Neural cell (in vitro differentiated cells): ENCODE results near the gene TBPL1. TPM values are rescaled to one million over a fixed set of nuclear protein-coding genes. Genes with fewer than 3 reads are reported as not detected.

Experiments used
- H2AFZ ChIP-seq: fragments of 200-600, 300-800 bp; sonication (generic), shearing (Covaris generic); 2 replicates; pipeline ENCODE4 v1.6.0; 2014; ENCODE audit warnings: low read depth, mild to moderate bottlenecking, antibody characterized with exemption, low read length, moderate library complexity
- H3F3A ChIP-seq: fragments of 200-600 bp; shearing (Covaris generic); 2 replicates; pipeline ENCODE4 v1.6.1; 2016; ENCODE audit warnings: mild to moderate bottlenecking, moderate library complexity, mixed read lengths, antibody characterized with exemption, low read length; ENCODE audit not compliant: insufficient read depth, poor library complexity, severe bottlenecking
- H3K27ac ChIP-seq: fragments of 200-600, 300-800 bp; sonication (generic), shearing (Covaris generic); 2 replicates; pipeline ENCODE4 v1.5.1; 2014; ENCODE audit warnings: mild to moderate bottlenecking, low read length, moderate library complexity
- H3K27me3 ChIP-seq: fragments of 300-800, 200-600 bp; sonication (generic), shearing (Covaris generic); 2 replicates; pipeline ENCODE4 v1.6.0; 2014; ENCODE audit warnings: mild to moderate bottlenecking, low read depth, low read length, moderate library complexity; ENCODE audit not compliant: insufficient read depth
- H3K36me3 ChIP-seq: fragments of 300-800, 200-600 bp; sonication (generic), shearing (Covaris generic); 2 replicates; pipeline ENCODE4 v1.5.1; 2014; ENCODE audit warnings: mild to moderate bottlenecking, antibody characterized with exemption, low read length, moderate library complexity; ENCODE audit not compliant: insufficient read depth
- H3K4me2 ChIP-seq: fragments of 300-800, 200-600 bp; sonication (generic), shearing (Covaris generic); 2 replicates; pipeline ENCODE4 v1.6.0; 2014; ENCODE audit warnings: mild to moderate bottlenecking, low read length
- H3K4me3 ChIP-seq: fragments of 300-800, 200-600 bp; sonication (generic), shearing (Covaris generic); 2 replicates; pipeline ENCODE4 v1.5.1; 2014; ENCODE audit warnings: mild to moderate bottlenecking, low read length, moderate library complexity
- H3K79me2 ChIP-seq: fragments of 200-600 bp; shearing (Covaris generic); replicated peaks from 2 replicates; pipeline ENCODE4 v1.6.0; 2014; ENCODE audit warnings: mild to moderate bottlenecking, low read length, moderate library complexity; ENCODE audit not compliant: insufficient read depth
- H3K9ac ChIP-seq: fragments of 300-800, 200-600 bp; sonication (generic), shearing (Covaris generic); 2 replicates; pipeline ENCODE4 v1.6.1; 2016; ENCODE audit warnings: mild to moderate bottlenecking, low read length, mixed read lengths
- H3K9me2 ChIP-seq: fragments of 200-600 bp; shearing (Covaris generic); 2 replicates; pipeline ENCODE4 v1.6.1; 2016; ENCODE audit warnings: mild to moderate bottlenecking, low read length, mixed read lengths; ENCODE audit not compliant: insufficient read depth
- H3K9me3 ChIP-seq: fragments of 200-600, 300-800 bp; sonication (generic), shearing (Covaris generic); 2 replicates; pipeline ENCODE4 v1.6.1; 2016; ENCODE audit warnings: mild to moderate bottlenecking, mixed run types, low read length, moderate library complexity, mixed read lengths
- H4K20me1 ChIP-seq: fragments of 200-600 bp; shearing (Covaris generic); 2 replicates; pipeline ENCODE4 v1.6.1; 2016; ENCODE audit warnings: mild to moderate bottlenecking, mixed run types; ENCODE audit not compliant: insufficient read depth
- EP300 ChIP-seq: fragments of 450-650 bp; conservative IDR thresholded peaks from 2 replicates; pipeline ENCODE4 v1.6.1; 2014; ENCODE audit warnings: antibody characterized with exemption, mild to moderate bottlenecking, moderate library complexity; ENCODE audit not compliant: poor library complexity, severe bottlenecking
- EZH2 ChIP-seq: fragments of 200-600, 300-800 bp; shearing (Covaris generic), sonication (generic); IDR thresholded peaks from 2 replicates; pipeline ENCODE4 v1.6.1; 2014; ENCODE audit warnings: antibody characterized with exemption, low read length, borderline replicate concordance, mild to moderate bottlenecking; ENCODE audit not compliant: insufficient read depth, poor library complexity, severe bottlenecking
- MXI1 ChIP-seq: fragments of 450-650 bp; conservative IDR thresholded peaks from 2 replicates; pipeline ENCODE4 v1.6.1; 2014; ENCODE audit warnings: antibody characterized with exemption, mild to moderate bottlenecking; ENCODE audit not compliant: poor library complexity, severe bottlenecking
- POLR2AphosphoS5 ChIP-seq: IDR thresholded peaks from 2 replicates; pipeline ENCODE4 v1.6.1; 2012
- RAD21 ChIP-seq: fragments of 450-650 bp; conservative IDR thresholded peaks from 2 replicates; pipeline ENCODE4 v1.6.1; 2014; ENCODE audit warnings: antibody characterized with exemption, mild to moderate bottlenecking, moderate library complexity
- SMC3 ChIP-seq: fragments of 450-650 bp; conservative IDR thresholded peaks from 2 replicates; pipeline ENCODE4 v1.6.1; 2014; ENCODE audit warnings: antibody characterized with exemption, mild to moderate bottlenecking, moderate library complexity; ENCODE audit not compliant: poor library complexity
- TAF1 ChIP-seq: IDR thresholded peaks from 2 replicates; pipeline ENCODE4 v1.6.1; 2012; ENCODE audit warnings: low read depth
- polyA plus RNA-seq: library from polyadenylated mRNA; depleted of rRNA; stranded (reverse); fragments of >200 nt; gene quantifications from 2 replicates; pipeline ENCODE4 v1.2.3, GENCODE V29; 2014
- TF ChIP-seq, protein P1 (sequence below): IDR thresholded peaks from 2 replicates; pipeline ENCODE4 v1.6.1; 2012; ENCODE audit warnings: borderline replicate concordance
- TF ChIP-seq, protein P2 (sequence below): fragments of 450-650 bp; IDR thresholded peaks from 2 replicates; pipeline ENCODE4 v1.5.1; 2014; ENCODE audit warnings: antibody characterized with exemption, mild to moderate bottlenecking, moderate library complexity; ENCODE audit not compliant: poor library complexity, severe bottlenecking

The TBPL1 gene
- polyA plus RNA-seq, 1 donor from 2014 or later: 110 TPM

DNA sequence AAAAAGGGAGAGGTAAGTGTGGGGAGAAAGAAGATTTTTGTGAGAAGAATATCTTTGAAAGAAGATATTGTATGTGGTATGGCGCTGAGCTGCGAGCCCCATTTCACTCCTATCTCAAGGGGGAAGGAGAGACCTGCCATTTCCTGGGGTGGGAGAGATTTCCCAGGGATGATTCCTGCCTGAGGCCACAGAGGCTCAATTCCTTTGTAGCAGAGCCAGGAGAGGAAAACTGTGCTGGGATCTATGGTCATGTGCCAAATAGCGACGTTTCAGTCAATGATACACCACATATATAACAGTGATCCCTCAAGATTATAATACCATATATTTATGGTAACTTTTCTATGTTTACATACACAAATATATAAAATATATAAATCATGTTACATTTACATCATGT is 35.2 kb upstream of the TBPL1 start:
- no peak overlapping the region for H3K9ac ChIP-seq
- H3K36me3 ChIP-seq: no peaks in the 10 kb centered on the region
- no peaks in the 10 kb centered on the region for H3K9me3 ChIP-seq
- no peak overlapping the region for H3K27ac ChIP-seq
- no peaks in the 10 kb centered on the region for H3K9me2 ChIP-seq
- no peaks in the 10 kb centered on the region for H3K27me3 ChIP-seq
- H3K4me3 ChIP-seq: no peak overlapping the region
- no peaks in the 10 kb centered on the region for H3K79me2 ChIP-seq
- TF ChIP-seq SMC3: no peak
- TF ChIP-seq, protein P1, sequence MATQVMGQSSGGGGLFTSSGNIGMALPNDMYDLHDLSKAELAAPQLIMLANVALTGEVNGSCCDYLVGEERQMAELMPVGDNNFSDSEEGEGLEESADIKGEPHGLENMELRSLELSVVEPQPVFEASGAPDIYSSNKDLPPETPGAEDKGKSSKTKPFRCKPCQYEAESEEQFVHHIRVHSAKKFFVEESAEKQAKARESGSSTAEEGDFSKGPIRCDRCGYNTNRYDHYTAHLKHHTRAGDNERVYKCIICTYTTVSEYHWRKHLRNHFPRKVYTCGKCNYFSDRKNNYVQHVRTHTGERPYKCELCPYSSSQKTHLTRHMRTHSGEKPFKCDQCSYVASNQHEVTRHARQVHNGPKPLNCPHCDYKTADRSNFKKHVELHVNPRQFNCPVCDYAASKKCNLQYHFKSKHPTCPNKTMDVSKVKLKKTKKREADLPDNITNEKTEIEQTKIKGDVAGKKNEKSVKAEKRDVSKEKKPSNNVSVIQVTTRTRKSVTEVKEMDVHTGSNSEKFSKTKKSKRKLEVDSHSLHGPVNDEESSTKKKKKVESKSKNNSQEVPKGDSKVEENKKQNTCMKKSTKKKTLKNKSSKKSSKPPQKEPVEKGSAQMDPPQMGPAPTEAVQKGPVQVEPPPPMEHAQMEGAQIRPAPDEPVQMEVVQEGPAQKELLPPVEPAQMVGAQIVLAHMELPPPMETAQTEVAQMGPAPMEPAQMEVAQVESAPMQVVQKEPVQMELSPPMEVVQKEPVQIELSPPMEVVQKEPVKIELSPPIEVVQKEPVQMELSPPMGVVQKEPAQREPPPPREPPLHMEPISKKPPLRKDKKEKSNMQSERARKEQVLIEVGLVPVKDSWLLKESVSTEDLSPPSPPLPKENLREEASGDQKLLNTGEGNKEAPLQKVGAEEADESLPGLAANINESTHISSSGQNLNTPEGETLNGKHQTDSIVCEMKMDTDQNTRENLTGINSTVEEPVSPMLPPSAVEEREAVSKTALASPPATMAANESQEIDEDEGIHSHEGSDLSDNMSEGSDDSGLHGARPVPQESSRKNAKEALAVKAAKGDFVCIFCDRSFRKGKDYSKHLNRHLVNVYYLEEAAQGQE: no peak
- H3K4me2 ChIP-seq: no peak overlapping the region
- H4K20me1 ChIP-seq: no peaks in the 10 kb centered on the region
- no peak overlapping the region for H2AFZ ChIP-seq
- no peaks in the 10 kb centered on the region for H3F3A ChIP-seq

DNA sequence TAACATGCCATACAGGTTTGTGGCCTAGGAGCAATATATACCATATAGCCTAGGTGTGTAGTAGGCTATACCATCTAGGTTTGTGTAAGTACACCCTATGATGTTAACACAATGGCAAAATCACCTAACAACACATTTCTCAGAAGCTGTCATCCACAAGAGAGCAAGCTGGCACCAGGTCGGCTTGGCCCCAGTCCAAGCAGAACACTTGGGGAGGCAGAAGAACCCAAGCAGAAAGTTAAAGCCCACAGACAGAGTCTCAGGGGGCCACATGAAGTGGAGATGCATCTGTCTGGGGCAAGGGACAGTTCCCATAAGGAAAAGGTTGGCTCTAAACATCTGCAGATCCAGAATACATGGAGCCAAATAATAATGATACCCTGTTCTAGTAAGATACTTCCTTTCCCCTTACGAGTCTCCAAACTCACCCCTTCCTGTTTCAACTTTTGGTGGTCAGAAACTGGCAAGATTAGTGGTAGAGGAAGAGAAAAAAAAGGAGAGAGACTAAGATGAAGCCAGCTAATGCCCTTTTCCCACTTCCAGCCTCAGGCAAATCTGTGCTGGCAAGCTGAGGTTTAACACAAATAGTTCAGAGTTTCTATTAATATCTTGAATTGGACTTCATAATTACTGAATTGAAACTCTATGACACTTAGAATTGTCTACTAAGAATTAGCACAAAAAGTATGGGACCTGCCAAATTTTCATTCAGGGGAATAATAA is 34.7 kb upstream of the TBPL1 start:
- Histone ChIP-seq H3F3A (no peaks in the 10 kb centered on the region), H3K27me3 (no peaks in the 10 kb centered on the region), H3K79me2 (no peaks in the 10 kb centered on the region), H3K9me2 (no peaks in the 10 kb centered on the region), H3K27ac (no peak overlapping the region), H4K20me1 (no peaks in the 10 kb centered on the region), H3K36me3 (no peaks in the 10 kb centered on the region), H3K9ac (no peak overlapping the region), H2AFZ (no peak overlapping the region), H3K4me3 (no peak overlapping the region), H3K4me2 (no peak overlapping the region), H3K9me3 (no peaks in the 10 kb centered on the region)
- no peak for TF ChIP-seq EP300

DNA sequence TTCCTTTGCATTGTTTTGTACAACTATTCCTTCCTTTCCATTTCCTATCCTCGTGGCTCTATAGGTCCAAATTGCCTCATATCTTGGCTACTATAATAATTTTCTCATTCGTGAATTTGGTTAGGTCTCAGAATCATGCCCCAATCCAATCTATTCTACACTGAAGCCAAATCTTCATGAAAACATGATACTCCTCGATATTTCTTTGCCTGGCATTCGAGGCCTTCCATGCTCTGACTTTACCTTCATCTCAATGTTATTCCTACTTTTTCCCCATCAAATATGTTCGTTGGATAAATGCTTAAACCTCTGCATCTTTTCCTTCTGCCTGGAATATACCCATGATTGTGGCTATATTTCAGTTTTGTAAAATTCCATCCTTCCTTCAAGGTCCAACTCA is 33.7 kb upstream of the TBPL1 start:
- H3K9me3 ChIP-seq: no peaks in the 10 kb centered on the region
- H3K9ac ChIP-seq: no peak overlapping the region
- no peaks in the 10 kb centered on the region for H3K27me3 ChIP-seq
- H3K9me2 ChIP-seq: no peaks in the 10 kb centered on the region
- no peak overlapping the region for H3K27ac ChIP-seq
- H3F3A ChIP-seq: no peaks in the 10 kb centered on the region
- H2AFZ ChIP-seq: no peak overlapping the region
- no peaks in the 10 kb centered on the region for H3K36me3 ChIP-seq
- no peak overlapping the region for H3K4me3 ChIP-seq
- no peak overlapping the region for H3K4me2 ChIP-seq
- no peaks in the 10 kb centered on the region for H3K79me2 ChIP-seq
- H4K20me1 ChIP-seq: no peaks in the 10 kb centered on the region
- TF ChIP-seq SMC3: no peak
- no peak for TF ChIP-seq EZH2
- TF ChIP-seq, protein P1: no peak
- TF ChIP-seq POLR2AphosphoS5: no peak
- TF ChIP-seq EP300: no peak
- TF ChIP-seq RAD21: no peak
- TF ChIP-seq, protein P2, sequence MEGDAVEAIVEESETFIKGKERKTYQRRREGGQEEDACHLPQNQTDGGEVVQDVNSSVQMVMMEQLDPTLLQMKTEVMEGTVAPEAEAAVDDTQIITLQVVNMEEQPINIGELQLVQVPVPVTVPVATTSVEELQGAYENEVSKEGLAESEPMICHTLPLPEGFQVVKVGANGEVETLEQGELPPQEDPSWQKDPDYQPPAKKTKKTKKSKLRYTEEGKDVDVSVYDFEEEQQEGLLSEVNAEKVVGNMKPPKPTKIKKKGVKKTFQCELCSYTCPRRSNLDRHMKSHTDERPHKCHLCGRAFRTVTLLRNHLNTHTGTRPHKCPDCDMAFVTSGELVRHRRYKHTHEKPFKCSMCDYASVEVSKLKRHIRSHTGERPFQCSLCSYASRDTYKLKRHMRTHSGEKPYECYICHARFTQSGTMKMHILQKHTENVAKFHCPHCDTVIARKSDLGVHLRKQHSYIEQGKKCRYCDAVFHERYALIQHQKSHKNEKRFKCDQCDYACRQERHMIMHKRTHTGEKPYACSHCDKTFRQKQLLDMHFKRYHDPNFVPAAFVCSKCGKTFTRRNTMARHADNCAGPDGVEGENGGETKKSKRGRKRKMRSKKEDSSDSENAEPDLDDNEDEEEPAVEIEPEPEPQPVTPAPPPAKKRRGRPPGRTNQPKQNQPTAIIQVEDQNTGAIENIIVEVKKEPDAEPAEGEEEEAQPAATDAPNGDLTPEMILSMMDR: no peak
- TF ChIP-seq MXI1: no peak
- TF ChIP-seq TAF1: no peak
